GM13976 (cell line): ENCODE measurements around the gene RRP9.

Experiments
- DNase-seq: peaks from one replicate; pipeline ENCODE4 v3.0.0; 2012; ENCODE audit warnings: low spot score
- CTCF ChIP-seq: IDR thresholded peaks from 2 replicates; pipeline ENCODE4 v1.5.1; 2012; ENCODE audit warnings: borderline replicate concordance, mild to moderate bottlenecking; ENCODE audit not compliant: insufficient read depth; ENCODE audit errors: extremely low read depth, missing control alignments, control extremely low read depth
- in situ Hi-C: fragments of 300-500 bp; cut with MboI; formaldehyde crosslinking; loops from one replicate; pipeline ENCODE4 v1.12.0; 2022; ENCODE audit warnings: low sequenced_read_pairs, mixed read lengths, inconsistent platforms; ENCODE audit not compliant: unreplicated experiment

The RRP9 gene

GRCh38 chr3:51887620-51888019, 54.1 kb downstream of the RRP9 start:
- no peak for DNase-seq
- TF ChIP-seq CTCF: no peak
- in situ Hi-C loops: no loop called here

- no peak for TF ChIP-seq CTCF
- in situ Hi-C loops: no loop called here
- DNase-seq: no peak
Measured at GRCh38 chr3:51886447-51886846, 55.3 kb downstream of the RRP9 start.
